WI38 (cell line): Measurements from ENCODE around the gene PPP2R3B.
"Not testable (repeated sequence)": the region's sequence is repeated elsewhere in the genome, so short reads cannot be mapped to it uniquely, and the experiment has no call there.

Source experiments
- H3K4me3 ChIP-seq: 2 replicates; pipeline ENCODE4 v1.5.1; 2011; ENCODE audit warnings: low read depth, mild to moderate bottlenecking, control low read depth, low read length
- TF ChIP-seq, protein P1 (sequence below): IDR thresholded peaks from 2 replicates; pipeline ENCODE4 v1.5.1; 2012; ENCODE audit warnings: low read depth, mild to moderate bottlenecking, control low read depth, low read length

PPP2R3B gene

DNA sequence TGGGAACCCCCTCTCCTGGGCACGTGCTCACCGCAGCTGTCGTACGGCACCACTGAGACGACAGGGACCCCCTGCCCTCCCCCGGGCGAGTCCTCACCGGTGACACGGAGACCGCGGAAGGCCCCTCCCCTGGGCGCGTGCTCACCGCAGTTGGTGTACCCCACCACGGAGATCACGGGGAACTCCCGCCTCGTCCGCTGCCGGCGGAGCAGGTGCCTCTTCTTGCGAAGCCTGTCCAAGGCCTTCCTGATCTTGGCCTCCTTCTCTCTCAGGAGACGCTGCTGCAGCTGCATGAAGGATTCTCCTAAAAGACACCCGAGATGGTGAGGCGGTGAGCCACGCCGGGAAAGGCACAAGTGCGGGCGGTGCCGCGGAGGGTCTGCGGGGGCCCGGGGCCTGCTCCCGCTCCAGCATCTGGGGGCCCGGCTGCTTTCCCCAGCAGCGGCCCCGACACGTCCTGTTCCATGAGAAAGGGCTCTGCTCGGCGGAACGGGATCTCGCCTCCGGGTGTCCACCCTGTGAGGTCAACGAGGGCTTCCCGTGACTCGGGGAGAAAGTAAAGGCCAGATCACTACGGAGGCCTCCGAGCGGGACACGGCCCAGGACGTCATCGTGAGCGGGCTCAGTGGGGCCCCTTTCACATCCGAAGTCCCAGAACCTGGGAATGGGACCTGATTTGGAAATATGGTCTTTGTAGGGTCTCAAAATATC lies 73.9 kb downstream of the PPP2R3B start:
- TF ChIP-seq, protein P1, sequence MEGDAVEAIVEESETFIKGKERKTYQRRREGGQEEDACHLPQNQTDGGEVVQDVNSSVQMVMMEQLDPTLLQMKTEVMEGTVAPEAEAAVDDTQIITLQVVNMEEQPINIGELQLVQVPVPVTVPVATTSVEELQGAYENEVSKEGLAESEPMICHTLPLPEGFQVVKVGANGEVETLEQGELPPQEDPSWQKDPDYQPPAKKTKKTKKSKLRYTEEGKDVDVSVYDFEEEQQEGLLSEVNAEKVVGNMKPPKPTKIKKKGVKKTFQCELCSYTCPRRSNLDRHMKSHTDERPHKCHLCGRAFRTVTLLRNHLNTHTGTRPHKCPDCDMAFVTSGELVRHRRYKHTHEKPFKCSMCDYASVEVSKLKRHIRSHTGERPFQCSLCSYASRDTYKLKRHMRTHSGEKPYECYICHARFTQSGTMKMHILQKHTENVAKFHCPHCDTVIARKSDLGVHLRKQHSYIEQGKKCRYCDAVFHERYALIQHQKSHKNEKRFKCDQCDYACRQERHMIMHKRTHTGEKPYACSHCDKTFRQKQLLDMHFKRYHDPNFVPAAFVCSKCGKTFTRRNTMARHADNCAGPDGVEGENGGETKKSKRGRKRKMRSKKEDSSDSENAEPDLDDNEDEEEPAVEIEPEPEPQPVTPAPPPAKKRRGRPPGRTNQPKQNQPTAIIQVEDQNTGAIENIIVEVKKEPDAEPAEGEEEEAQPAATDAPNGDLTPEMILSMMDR = no peak
- H3K4me3 ChIP-seq = no peak overlapping the region

DNA sequence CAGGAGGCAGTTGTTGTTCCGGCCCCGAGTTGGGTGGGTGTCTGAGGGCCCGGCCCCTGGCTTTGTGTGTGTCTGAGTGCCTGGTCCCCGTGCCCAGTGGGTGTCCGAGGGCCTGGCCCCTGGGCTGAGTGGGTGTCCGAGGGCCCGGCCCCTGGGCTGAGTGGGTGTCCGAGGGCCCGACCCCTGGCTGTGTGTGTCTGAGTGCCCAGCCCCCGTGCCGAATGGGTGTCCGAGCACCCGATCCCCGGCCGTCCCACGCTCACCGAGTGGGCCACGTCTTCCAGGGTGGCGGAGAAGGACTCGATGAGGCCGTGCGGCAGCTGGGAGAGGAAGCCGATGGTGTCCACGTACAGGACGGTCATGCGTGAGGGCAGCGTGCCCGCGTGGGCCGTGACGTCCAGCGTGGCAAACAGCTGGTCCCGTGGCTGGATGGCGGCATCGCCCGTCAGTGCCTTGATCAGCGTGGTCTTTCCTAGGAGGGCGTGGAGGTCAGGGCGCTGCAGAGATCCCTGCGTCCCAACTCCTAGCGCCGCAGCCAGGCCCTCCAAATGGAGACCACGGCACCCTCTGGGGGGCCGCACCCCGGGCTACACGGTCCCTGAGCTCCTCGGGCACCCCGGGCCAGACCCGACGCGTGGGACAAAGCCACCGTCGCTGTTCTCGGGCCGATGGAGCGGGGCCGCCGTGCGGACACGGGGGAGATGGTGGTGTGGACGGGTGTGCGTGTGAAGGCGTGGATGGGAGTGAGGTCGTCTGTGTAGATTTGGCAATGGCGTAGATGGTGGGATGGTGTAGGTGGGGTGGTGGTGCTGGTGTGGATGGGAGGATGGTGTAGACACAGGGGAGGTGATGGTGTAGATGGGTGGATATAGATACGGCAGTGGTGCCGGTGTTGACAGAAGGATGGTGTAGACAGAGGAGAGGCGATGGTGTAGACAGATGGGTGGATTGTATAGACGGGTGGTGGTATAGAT lies 75.3 kb downstream of the PPP2R3B start:
- TF ChIP-seq, protein P1 = no peak
- no peak overlapping the region for H3K4me3 ChIP-seq

DNA sequence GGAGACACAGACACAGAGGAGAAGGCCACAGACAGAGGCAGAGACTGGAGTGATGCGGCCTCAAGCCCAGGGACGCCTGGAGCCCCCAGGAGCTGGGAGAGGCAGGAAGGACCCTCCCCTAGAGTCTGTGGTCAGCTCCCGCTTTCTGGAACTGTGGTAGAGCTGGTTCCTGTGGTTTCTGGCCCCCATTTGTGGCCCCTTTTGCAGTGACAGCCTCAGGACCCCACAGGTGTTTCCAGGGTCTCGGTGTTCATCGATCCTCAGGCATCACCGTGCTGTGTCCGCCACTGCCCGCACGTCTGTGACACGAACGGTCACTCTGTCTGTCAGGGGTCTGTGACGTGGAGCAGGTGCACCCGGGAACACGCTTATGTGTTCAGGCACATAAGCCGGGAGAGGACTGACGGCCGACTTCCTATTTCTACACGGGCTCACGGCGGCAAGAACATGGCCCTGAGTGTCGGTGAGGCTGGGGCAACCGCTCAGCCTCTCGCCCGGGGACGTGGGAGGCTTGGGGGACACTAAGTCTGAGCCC lies 76.0 kb downstream of the PPP2R3B start:
- TF ChIP-seq, protein P1 = no peak
- no peak overlapping the region for H3K4me3 ChIP-seq

DNA sequence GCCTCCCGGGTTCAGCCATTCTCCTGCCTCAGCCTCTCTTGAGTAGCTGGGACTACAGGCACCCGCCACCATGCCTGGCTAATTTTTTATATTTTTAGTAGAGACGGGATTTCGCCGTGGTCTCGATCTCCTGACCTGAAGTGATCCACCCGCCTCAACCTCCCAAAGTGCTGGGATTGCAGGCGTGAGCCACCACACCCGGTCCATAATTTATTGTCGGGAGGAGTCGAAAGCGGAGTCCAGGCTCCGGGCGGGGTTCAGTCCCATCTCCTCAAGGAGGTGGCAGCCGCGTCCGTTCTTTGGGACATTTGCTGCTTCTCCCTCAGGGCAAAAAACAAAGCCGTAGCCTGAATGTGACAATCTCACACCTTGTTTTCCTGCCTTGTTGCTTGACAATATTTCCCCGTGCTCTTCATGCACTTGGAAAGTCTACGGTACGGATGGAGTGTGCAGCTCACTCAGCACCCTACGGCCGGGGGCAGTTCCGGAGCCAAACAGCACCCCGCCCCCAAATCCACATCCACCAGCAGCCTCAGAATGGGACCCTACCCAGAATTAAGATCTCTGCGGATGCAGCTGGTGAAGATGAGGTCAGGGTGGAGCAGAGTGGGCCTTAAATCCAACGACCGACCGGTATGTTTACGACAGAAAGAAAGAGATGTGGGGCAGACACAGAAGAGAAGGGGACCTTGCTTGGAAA lies 77.7 kb downstream of the PPP2R3B start:
- TF ChIP-seq, protein P1 = no peak
- H3K4me3 ChIP-seq = no peak overlapping the region

DNA sequence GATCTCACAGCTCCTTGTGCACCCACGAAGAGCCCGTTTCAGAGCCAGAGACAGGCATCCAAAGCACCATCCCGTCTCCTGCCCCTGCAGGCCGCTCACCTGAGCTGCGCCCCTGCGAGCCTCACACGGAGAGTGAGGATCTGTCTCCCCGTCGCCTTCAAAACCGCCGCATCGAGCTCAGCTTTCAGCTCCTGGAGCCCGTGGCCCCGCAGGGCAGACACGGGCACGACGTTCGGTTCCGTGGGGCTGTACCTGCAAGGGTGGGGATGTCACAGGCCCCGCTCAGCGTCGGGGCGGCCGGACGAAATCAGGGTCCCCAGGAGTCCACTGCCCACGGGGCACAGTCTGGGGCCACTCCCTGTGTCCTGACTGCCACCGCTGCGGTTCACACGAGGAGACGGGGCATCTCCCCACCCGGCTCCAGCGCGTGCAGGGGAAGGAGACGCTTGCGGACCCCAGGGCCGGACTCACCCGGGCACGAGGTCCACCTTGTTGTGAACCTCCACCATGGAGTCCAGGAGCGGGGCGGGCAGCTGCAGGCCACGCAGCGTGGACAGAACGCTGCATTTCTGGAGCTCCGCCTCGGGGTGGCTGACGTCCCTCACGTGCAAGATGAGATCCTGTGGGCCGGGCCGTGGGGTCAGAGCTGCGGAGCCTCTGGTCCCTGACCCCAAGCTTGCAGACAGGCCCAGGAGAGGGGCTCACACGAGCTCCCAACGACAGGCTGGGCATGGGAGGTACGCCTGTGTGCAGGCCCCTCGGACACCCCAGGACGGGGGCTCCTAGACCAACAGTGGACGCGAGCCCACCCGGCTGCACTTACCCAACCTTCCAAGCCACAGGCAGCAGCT lies 79.2 kb downstream of the PPP2R3B start:
- TF ChIP-seq, protein P1 = no peak

DNA sequence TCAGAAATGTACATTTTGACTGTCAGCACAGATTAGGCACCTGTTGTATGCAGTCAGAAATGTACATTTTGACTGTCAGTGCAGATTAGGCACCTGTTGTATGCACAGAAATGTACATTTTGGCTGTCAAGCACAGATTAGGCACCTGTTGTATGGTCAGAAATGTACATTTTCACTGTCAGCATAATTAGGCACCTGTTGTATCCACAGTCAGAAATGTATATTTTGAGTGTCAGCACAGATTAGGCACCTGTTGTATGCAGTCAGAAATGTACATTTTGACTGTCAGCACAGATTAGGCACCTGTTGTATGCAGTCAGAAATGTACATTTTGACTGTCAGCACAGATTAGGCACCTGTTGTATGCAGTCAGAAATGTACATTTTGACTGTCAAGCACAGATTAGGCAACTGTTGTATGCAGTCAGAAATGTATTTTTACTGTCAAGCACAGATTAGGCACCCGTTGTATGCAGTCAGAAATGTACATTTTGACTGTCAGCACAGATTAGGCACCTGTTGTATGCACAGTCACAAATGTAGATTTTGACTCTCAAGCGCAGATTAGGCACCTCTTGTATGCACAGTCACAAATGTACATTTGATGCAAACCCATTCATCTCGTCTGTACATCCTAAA lies 80.0 kb downstream of the PPP2R3B start:
- not testable (repeated sequence) for H3K4me3 ChIP-seq

More for the DNA sequence above, 79.2 kb downstream of the PPP2R3B start:
- H3K4me3 ChIP-seq = no peak overlapping the region

DNA sequence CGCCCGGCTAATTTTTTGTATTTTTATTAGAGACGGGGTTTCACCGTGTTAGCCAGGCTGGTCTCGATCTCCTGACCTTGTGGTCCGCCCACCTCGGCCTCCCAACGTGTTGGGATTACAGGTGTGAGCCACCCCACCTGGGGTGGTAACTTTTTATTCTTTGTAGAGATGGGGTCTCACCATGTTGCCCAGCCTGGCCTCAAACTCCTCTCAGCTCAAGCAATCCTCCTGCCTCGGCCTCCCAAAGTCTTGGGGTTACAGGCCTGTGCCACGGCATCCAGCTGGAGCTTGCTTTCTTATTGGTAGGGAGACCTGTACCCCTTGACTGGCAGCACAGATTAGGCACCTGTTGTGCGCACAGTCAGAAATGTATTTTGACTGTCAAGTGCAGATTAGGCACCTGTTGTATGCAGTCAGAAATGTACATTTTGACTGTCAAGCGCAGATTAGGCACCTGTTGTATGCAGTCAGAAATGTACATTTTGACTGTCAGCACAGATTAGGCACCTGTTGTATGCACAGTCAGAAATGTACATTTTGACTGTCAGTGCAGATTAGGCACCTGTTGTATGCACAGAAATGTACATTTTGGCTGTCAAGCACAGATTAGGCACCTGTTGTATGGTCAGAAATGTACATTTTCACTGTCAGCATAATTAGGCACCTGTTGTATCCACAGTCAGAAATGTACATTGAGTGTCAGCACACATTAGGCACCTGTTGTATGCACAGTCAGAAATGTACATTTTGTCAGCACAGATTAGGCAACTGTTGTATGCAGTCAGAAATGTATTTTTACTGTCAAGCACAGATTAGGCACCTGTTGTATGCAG lies 80.7 kb downstream of the PPP2R3B start:
- H3K4me3 ChIP-seq = not testable (repeated sequence)
